Neural progenitor cell (in vitro differentiated cells): ENCODE measurements around the gene LPO. TPM values are rescaled to one million over a fixed set of nuclear protein-coding genes. Genes with fewer than 3 reads are reported as not detected.

Experiments used
- DNase-seq: peaks from one replicate; pipeline ENCODE4 v3.0.0-alpha.2; 2016; ENCODE audit warnings: low spot score
- H2AFZ ChIP-seq: fragments of 200-600 bp; sonication (generic); replicated peaks from 2 replicates; pipeline ENCODE4 v1.6.1; 2016; ENCODE audit warnings: antibody characterized with exemption
- H3F3A ChIP-seq: fragments of 200-600 bp; sonication (generic); 2 replicates; pipeline ENCODE4 v1.6.1; 2016; ENCODE audit warnings: antibody characterized with exemption, low read depth
- H3K27ac ChIP-seq: fragments of 200-600 bp; sonication (generic); 2 replicates; pipeline ENCODE4 v1.5.1; 2016; ENCODE audit warnings: mild to moderate bottlenecking
- H3K27me3 ChIP-seq: fragments of 200-600 bp; sonication (generic); 2 replicates; pipeline ENCODE4 v1.6.1; 2016; ENCODE audit warnings: mild to moderate bottlenecking, moderate library complexity
- H3K36me3 ChIP-seq: fragments of 200-600 bp; sonication (generic); 2 replicates; pipeline ENCODE4 v1.5.1; 2016
- H3K4me1 ChIP-seq: fragments of 200-600 bp; sonication (generic); 2 replicates; pipeline ENCODE4 v1.6.1; 2016; ENCODE audit warnings: mixed run types
- H3K4me2 ChIP-seq: fragments of 200-600 bp; sonication (generic); 2 replicates; pipeline ENCODE4 v1.6.1; 2016
- H3K4me3 ChIP-seq: fragments of 200-600 bp; sonication (generic); 2 replicates; pipeline ENCODE4 v1.5.1; 2016
- H3K79me2 ChIP-seq: fragments of 200-600 bp; sonication (generic); 2 replicates; pipeline ENCODE4 v1.6.1; 2016; ENCODE audit warnings: low read depth
- H3K9ac ChIP-seq: fragments of 200-600 bp; sonication (generic); 2 replicates; pipeline ENCODE4 v1.6.1; 2016
- H3K9me3 ChIP-seq: fragments of 200-600 bp; sonication (generic); 2 replicates; pipeline ENCODE4 v1.5.1; 2016; ENCODE audit warnings: low read depth
- H4K20me1 ChIP-seq: fragments of 200-600 bp; sonication (generic); 2 replicates; pipeline ENCODE4 v1.6.1; 2016; ENCODE audit warnings: low read depth
- H3K27ac Mint-ChIP-seq: 3 replicates; pipeline ENCODE4 v1.8.0; 2021; ENCODE audit warnings: mixed read lengths
- H3K27me3 Mint-ChIP-seq: 2 replicates; pipeline ENCODE4 v1.8.0; 2022; ENCODE audit warnings: low read depth, mild to moderate bottlenecking, inconsistent platforms, moderate library complexity, mixed read lengths; ENCODE audit not compliant: insufficient read depth
- H3K36me3 Mint-ChIP-seq: 3 replicates; pipeline ENCODE4 v1.8.0; 2021; ENCODE audit warnings: mixed read lengths
- H3K4me1 Mint-ChIP-seq: 3 replicates; pipeline ENCODE4 v1.8.0; 2021; ENCODE audit warnings: mixed read lengths
- H3K4me3 Mint-ChIP-seq: 3 replicates; pipeline ENCODE4 v1.8.0; 2021; ENCODE audit warnings: mild to moderate bottlenecking, moderate library complexity, mixed read lengths
- H3K9me3 Mint-ChIP-seq: 3 replicates; pipeline ENCODE4 v1.8.0; 2020; ENCODE audit warnings: mixed read lengths
- CTCF ChIP-seq: fragments of 200-600 bp; sonication (generic); IDR thresholded peaks from 2 replicates; pipeline ENCODE4 v1.5.1; 2017; ENCODE audit warnings: antibody characterized with exemption, mild to moderate bottlenecking
- EZH2 ChIP-seq: fragments of 200-600 bp; sonication (generic); IDR thresholded peaks from 2 replicates; pipeline ENCODE4 v1.6.1; 2017; ENCODE audit warnings: antibody characterized with exemption, mild to moderate bottlenecking, moderate library complexity
- EZH2phosphoT487 ChIP-seq: fragments of 200-600 bp; sonication (generic); IDR thresholded peaks from 2 replicates; pipeline ENCODE4 v1.6.1; 2017; ENCODE audit warnings: antibody characterized with exemption
- total RNA-seq: library from RNA; depleted of rRNA; stranded (reverse); fragments of >200 nt; gene quantifications from 2 replicates; pipeline ENCODE4 v1.2.3, GENCODE V29; 2015; ENCODE audit warnings: low replicate concordance

Gene LPO
- total RNA-seq, 1 donor from 2014 or later, result not detected

- Histone ChIP-seq H3K4me2 (no peak overlapping the region), H3K9ac (no peak overlapping the region), H2AFZ (no peak overlapping the region), H3K4me1 (no peaks in the 10 kb centered on the region), H3K4me3 (no peak overlapping the region), H3K27me3 (no peaks in the 10 kb centered on the region), H3K79me2 (no peaks in the 10 kb centered on the region), H3F3A (no peaks in the 10 kb centered on the region), H3K9me3 (no peaks in the 10 kb centered on the region), H3K27ac (no peak overlapping the region), H3K36me3 (no peaks in the 10 kb centered on the region), H4K20me1 (no peaks in the 10 kb centered on the region)
- no peaks in the 10 kb centered on the region for H3K9me3 Mint-ChIP-seq
- H3K27me3 Mint-ChIP-seq, result peaks cover 3% of the 10 kb centered on the region
- TF ChIP-seq EZH2 (no peak), EZH2phosphoT487 (no peak), CTCF (no peak)
- DNase-seq, result no peak
- H3K4me1 Mint-ChIP-seq, result peaks cover 4% of the 10 kb centered on the region
- H3K27ac Mint-ChIP-seq, result no peak overlapping the region
- peaks cover 13% of the 10 kb centered on the region for H3K36me3 Mint-ChIP-seq
- no peak overlapping the region for H3K4me3 Mint-ChIP-seq
These were observed 33.6 kb upstream of the LPO start for GRCh38 chr17:58204796-58205195.

- H3K27me3 ChIP-seq, result no peaks in the 10 kb centered on the region
- H3K27ac ChIP-seq, result no peak overlapping the region
- no peaks in the 10 kb centered on the region for H3F3A ChIP-seq
- H3K4me1 ChIP-seq, result no peaks in the 10 kb centered on the region
- H3K4me3 ChIP-seq, result no peak overlapping the region
- TF ChIP-seq EZH2phosphoT487, result no peak
- no peak for TF ChIP-seq CTCF
- no peak for TF ChIP-seq EZH2
- H3K9me3 ChIP-seq, result no peaks in the 10 kb centered on the region
- Mint-ChIP-seq H3K4me3 (no peak overlapping the region), H3K27ac (no peak overlapping the region), H3K4me1 (peaks cover 4% of the 10 kb centered on the region), H3K27me3 (peaks cover 2% of the 10 kb centered on the region), H3K9me3 (no peaks in the 10 kb centered on the region), H3K36me3 (peaks cover 21% of the 10 kb centered on the region)
- no peaks in the 10 kb centered on the region for H3K79me2 ChIP-seq
- H2AFZ ChIP-seq, result no peak overlapping the region
- H3K36me3 ChIP-seq, result no peaks in the 10 kb centered on the region
- H3K4me2 ChIP-seq, result no peak overlapping the region
- H4K20me1 ChIP-seq, result no peaks in the 10 kb centered on the region
- DNase-seq, result no peak
- H3K9ac ChIP-seq, result no peak overlapping the region
These were observed 32.4 kb upstream of the LPO start for GRCh38 chr17:58205936-58206335.

- Histone ChIP-seq H3K36me3 (no peaks in the 10 kb centered on the region), H3K9ac (no peak overlapping the region), H3F3A (no peaks in the 10 kb centered on the region), H3K27ac (no peak overlapping the region), H3K4me1 (no peaks in the 10 kb centered on the region), H3K4me2 (no peak overlapping the region), H2AFZ (no peak overlapping the region), H3K4me3 (no peak overlapping the region), H3K27me3 (no peaks in the 10 kb centered on the region), H4K20me1 (no peaks in the 10 kb centered on the region), H3K79me2 (no peaks in the 10 kb centered on the region), H3K9me3 (no peaks in the 10 kb centered on the region)
- Mint-ChIP-seq H3K27me3 (no peaks in the 10 kb centered on the region), H3K4me1 (peaks cover 4% of the 10 kb centered on the region), H3K36me3 (peaks cover 29% of the 10 kb centered on the region), H3K4me3 (no peak overlapping the region), H3K9me3 (no peaks in the 10 kb centered on the region), H3K27ac (no peak overlapping the region)
- TF ChIP-seq EZH2phosphoT487, result no peak
- DNase-seq, result no peak
These were observed 30.9 kb upstream of the LPO start for GRCh38 chr17:58207451-58207850.

GRCh38 chr17:58208344-58208743 is 30.0 kb upstream of the LPO start:
- no peak for DNase-seq
- no peak overlapping the region for H3K4me3 Mint-ChIP-seq
- H3K4me1 Mint-ChIP-seq, result peaks cover 4% of the 10 kb centered on the region

More at GRCh38 chr17:58208344-58208743, 30.0 kb upstream of the LPO start:
- H3K27me3 ChIP-seq, result no peaks in the 10 kb centered on the region
- H3K4me2 ChIP-seq, result no peak overlapping the region
- H3K9me3 ChIP-seq, result no peaks in the 10 kb centered on the region
- H3K9me3 Mint-ChIP-seq, result no peaks in the 10 kb centered on the region
- no peaks in the 10 kb centered on the region for H3K27me3 Mint-ChIP-seq
- H3K4me1 ChIP-seq, result no peaks in the 10 kb centered on the region
- H3K27ac Mint-ChIP-seq, result no peak overlapping the region
- no peak overlapping the region for H2AFZ ChIP-seq
- TF ChIP-seq EZH2phosphoT487, result no peak
- no peak for TF ChIP-seq CTCF
- no peak for TF ChIP-seq EZH2
- no peaks in the 10 kb centered on the region for H3F3A ChIP-seq
- no peaks in the 10 kb centered on the region for H3K36me3 ChIP-seq
- no peaks in the 10 kb centered on the region for H3K79me2 ChIP-seq
- H3K9ac ChIP-seq, result no peak overlapping the region
- peaks cover 31% of the 10 kb centered on the region for H3K36me3 Mint-ChIP-seq
- H3K27ac ChIP-seq, result no peak overlapping the region
- H4K20me1 ChIP-seq, result no peaks in the 10 kb centered on the region
- no peak overlapping the region for H3K4me3 ChIP-seq
